ENCODE data around the gene CYP4F2. TPM values are rescaled to one million over a fixed set of nuclear protein-coding genes. Genes with fewer than 3 reads are reported as not detected.
"Not testable (repeated sequence)": the region's sequence is repeated elsewhere in the genome, so short reads cannot be mapped to it uniquely, and the experiment has no call there.

CYP4F2 gene
- total RNA-seq, 2 donors from 2014 or later = 0.43 TPM; not detected in 1

DNA sequence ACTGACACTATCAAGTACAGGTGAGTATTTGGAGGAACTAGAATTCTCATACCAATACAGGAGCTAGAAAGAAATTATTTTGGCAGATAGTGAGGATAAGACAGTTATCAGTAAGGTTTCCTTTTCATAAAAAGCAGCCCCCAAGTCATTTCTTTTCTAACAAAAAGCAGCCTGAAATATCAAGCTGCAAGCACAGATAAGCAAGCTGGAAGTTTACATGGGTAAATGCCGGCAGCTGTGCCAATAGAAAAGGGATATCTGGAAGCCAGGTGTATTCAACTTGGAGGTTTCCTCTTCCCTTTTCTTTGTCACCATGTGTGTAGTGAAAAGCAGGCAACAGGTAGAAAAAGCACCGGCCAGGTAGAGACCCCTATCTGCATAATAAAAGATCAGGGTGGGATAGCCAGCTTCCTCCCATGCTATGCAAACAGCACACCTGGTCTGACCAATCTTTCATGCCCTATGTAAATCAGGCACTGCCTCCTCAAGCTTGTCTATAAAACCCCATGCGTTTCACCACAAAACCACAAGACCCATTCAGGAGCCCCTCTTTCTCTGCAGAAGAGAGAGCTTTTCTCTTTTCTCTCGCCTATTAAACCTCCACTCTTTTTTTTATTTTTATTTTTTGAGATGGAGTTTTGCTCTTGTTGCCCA lies 22.9 kb downstream of the CYP4F2 start:
- DNase-seq (ENCODE audit: low spot score in 2 of 2) (no peak), ATAC-seq (no peak)
- no peaks in the 10 kb centered on the region for H3K9me3 Mint-ChIP-seq
- no peaks in the 10 kb centered on the region for H3K36me3 Mint-ChIP-seq
- H3K27ac Mint-ChIP-seq = no peak overlapping the region

DNA sequence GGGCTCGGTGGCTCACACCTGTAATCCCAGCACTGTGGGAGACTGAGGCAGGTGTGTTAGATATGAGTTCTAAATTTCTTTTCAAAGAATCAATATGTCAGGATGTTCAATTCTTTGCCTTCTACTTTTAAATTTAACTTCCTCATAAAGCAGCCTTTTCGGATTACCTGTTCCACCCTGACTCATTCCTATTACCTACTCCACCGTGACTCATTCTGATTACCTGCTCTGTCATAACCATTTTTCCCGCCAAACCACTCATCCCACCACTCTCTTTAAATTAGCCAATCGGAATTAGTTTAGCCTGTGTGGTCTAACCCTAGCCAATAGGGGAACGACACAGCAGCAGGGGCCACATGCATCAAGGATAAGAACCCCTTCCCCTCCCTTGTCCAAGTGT lies 24.1 kb downstream of the CYP4F2 start:
- not testable (repeated sequence) for H3K36me3 Mint-ChIP-seq; H3K9me3 Mint-ChIP-seq; H3K27ac Mint-ChIP-seq; DNase-seq (ENCODE audit: low spot score in 2 of 2); ATAC-seq

DNA sequence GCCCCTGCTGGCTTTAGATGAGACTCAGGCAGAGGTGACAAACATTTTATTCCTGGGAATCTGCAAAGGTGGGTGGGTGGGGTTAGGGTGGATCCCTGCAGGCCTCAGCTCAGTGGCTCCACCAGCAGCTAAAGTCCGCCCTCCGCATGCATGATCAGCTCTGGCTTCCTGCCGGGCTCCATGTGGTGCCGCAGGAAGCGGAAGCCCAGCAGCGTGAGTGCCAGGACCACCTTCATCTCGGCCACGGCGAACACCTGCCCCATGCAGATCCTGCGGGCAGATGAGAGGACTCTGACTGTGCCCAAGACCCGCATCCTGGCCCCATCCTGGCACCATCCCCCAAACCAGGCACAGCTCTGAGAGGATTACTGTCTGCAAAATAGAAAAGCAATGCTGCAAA lies 26.3 kb downstream of the CYP4F2 start:
- DNase-seq (ENCODE audit: low spot score in 2 of 2) (no peak), ATAC-seq (peak in 1 of 2 donors; percentile 56)
- no peak overlapping the region for H3K27ac Mint-ChIP-seq
- no peaks in the 10 kb centered on the region for H3K9me3 Mint-ChIP-seq
- no peaks in the 10 kb centered on the region for H3K36me3 Mint-ChIP-seq

DNA sequence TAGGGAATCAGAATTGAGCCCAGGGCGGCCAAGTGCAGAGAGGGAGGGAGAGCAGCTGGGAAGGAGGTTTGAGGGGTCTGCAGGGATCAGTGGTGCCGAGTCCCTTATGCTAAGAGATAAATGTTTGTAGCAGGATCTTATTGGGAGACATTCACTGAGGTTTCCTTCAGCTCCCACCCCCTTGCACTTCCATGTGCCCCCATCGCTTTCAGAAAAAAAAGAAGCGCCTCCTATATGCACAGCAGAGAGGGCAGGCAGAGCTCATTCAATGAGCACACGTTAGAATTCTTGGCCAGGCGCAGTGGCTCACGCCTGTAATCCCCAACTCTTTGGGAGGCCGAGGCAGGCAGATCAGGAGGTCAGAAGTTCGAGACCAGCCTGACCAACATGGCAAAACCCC lies 28.0 kb downstream of the CYP4F2 start:
- H3K9me3 Mint-ChIP-seq = no peaks in the 10 kb centered on the region
- ATAC-seq (no peak), DNase-seq (ENCODE audit: low spot score in 2 of 2) (no peak)
- no peaks in the 10 kb centered on the region for H3K36me3 Mint-ChIP-seq
- H3K27ac Mint-ChIP-seq = no peak overlapping the region

DNA sequence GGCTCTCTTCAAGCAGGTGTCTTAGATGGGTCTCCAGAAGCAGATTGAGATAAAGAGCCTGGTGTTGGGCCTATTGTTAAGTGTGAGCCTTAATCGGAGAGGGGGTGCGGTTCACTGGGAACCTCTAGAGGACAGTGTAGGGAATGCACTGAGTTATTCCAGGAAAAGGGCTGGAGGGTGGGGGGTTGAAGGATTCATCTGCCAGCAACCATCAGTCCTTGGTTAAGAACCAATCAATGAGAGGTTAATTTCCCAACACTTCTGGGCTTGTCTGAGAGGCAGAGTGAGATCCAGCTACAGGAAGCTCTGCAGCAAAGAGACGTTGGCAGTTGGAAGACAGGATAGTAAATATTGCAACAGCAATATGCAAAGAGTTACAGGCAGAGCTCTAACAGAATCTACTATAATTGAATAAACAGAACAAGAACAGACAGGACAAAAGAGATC lies 28.7 kb downstream of the CYP4F2 start:
- no peak overlapping the region for H3K27ac Mint-ChIP-seq
- H3K9me3 Mint-ChIP-seq = no peaks in the 10 kb centered on the region
- DNase-seq (ENCODE audit: low spot score in 2 of 2) (peak in 1 of 2 donors; percentile 6), ATAC-seq (peak; percentile 44 to 84)
- no peaks in the 10 kb centered on the region for H3K36me3 Mint-ChIP-seq

DNA sequence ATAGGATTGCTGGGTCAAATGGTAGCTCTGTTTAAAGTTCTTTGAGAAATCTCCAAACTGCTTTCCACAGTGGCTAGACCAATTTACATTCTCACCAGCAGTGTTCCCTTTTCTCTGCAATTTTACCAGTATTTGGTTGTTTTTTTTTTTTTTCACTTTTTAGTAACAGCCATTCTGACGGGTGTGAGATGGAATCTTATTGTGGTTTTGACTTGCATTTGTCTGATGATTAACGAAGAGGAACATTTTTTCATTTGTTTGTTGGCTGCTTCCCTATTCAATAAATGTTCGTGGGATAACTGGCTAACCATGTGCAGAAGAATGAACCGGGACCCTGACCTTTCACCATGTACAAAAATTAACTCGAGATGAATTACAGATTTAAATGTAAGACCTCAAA lies 31.2 kb downstream of the CYP4F2 start:
- Mint-ChIP-seq H3K36me3 (no peaks in the 10 kb centered on the region), H3K9me3 (no peaks in the 10 kb centered on the region), H3K27ac (no peak overlapping the region)
- DNase-seq (ENCODE audit: low spot score in 2 of 2) (no peak), ATAC-seq (no peak)

DNA sequence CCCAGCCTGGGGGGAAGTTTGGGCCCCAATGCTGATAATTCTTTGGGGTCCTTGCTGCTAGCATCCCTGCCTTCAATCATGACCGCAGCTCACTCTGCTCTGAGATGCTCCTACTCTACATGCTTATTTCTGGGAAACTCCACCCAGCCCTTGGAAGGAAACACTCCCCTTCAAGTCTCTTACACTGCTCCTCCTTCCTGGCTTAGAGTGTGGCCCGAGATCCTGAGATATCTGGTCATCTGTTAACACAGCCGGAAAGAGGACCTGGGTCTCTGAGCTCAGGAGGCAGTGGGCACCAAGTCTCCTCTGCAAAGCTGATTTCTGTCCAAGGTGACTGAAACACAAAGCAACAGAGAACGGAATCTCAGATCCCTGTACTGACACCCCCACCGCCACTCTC lies 33.0 kb downstream of the CYP4F2 start:
- ATAC-seq = no peak
- DNase-seq (ENCODE audit: low spot score in 2 of 2) = no peak
- Mint-ChIP-seq H3K9me3 (no peaks in the 10 kb centered on the region), H3K36me3 (no peaks in the 10 kb centered on the region), H3K27ac (no peak overlapping the region)

DNA sequence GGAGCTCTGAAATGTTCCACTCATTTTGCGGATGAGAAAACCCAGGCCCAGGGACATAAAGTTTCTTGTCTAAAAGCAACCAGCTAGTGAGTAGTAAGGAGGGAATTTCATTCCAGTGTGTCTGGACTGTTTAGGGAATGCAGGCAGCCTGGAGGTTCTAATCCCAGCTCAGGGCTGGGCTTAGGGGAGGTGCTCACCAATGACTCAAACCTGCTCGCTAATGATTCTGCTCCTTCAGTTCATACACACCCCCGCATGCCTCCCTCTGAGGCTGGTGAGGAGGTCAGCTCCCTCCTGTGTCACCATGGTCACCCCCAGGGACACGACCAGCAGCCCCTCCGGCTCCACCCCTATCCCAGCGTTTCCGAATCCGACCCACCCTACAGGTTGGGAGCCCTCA lies 34.6 kb downstream of the CYP4F2 start:
- DNase-seq (ENCODE audit: low spot score in 2 of 2) (no peak), ATAC-seq (no peak)
- Mint-ChIP-seq H3K9me3 (no peaks in the 10 kb centered on the region), H3K27ac (no peak overlapping the region), H3K36me3 (no peaks in the 10 kb centered on the region)

DNA sequence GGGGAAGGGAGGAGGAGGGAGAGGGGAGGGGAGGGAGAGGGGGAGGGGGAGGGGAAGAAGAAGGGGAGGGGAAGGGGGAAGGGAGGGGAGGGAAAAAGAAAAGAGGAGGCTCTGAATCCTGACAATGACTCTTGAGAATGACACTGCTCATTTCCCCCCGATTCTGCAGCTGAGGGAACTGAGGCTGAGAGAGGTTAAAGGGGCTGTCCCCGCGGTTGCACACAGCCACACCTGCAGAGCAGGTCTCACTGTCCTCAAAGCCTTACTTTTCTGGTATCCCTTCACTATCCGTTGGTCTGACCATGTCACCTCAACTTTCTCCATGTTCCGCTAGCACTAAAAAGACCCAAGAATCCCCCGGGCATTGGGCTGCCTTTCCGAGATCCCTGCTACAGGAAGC lies 35.4 kb downstream of the CYP4F2 start:
- H3K27ac Mint-ChIP-seq = no peak overlapping the region
- ATAC-seq (no peak), DNase-seq (ENCODE audit: low spot score in 2 of 2) (no peak)
- no peaks in the 10 kb centered on the region for H3K36me3 Mint-ChIP-seq
- no peaks in the 10 kb centered on the region for H3K9me3 Mint-ChIP-seq

DNA sequence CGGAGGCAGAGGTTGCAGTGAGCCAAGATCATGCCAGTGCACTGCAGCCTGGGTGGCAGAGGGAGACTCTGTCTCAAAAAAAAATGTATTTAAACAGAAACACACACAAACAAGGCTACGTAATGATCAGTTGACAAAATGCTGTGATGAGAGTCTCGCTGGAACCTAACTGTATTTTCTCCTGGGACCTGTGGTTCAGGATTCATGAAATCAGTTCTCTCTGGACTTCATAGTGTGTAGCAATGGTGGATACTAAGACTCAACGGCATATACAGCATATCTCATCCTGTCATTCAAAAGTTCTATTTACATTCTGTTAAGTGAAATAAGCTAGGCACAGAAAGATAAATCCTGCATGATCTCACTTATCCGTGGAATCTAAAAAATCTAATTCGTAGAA lies 37.4 kb downstream of the CYP4F2 start:
- H3K9me3 Mint-ChIP-seq = no peaks in the 10 kb centered on the region
- H3K27ac Mint-ChIP-seq = no peak overlapping the region
- H3K36me3 Mint-ChIP-seq = no peaks in the 10 kb centered on the region
- ATAC-seq = no peak
- DNase-seq (ENCODE audit: low spot score in 2 of 2) = no peak

DNA sequence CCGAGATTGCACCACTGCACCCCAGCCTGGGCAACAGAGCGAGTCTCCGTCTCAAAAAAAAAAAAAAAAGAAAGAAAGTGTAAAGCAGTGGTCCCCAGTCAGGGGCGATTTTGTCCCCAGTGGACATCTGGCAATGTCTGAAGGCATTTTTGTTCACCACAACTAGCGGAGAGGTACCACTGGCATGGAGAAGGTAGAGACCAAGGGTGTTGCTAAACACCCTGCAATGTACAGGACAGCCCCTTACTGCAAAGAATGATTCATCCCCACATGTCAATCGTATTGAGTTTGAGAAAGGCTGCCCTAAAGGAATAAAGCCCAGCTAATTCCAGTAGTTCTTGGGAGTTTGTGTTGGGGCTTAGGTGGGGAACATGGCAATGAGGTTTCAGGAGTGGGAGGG lies 38.7 kb downstream of the CYP4F2 start:
- ATAC-seq (no peak), DNase-seq (ENCODE audit: low spot score in 2 of 2) (no peak)
- Mint-ChIP-seq H3K9me3 (no peaks in the 10 kb centered on the region), H3K27ac (no peak overlapping the region), H3K36me3 (no peaks in the 10 kb centered on the region)

DNA sequence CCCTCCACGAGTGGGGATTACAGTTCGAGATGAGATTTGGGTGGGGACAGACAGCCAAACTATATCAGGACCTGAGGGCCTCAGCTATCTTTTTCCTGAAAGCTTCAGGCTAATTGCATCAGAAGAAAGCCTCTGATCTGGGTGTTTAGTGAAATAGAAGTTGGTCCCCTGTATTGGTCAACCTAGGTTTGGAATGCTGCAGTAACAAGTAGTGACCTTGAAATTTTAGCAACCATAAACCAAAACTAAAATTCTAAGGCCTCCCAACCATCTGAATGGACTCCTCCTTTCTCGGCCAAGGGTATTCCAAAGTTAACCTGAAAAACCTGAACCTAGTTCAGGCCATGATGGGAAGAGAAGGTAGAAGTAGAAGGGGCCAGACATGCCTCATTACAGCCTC lies 47.5 kb downstream of the CYP4F2 start:
- H3K27ac Mint-ChIP-seq = no peak overlapping the region
- ATAC-seq (no peak), DNase-seq (ENCODE audit: low spot score in 2 of 2) (no peak)
- no peaks in the 10 kb centered on the region for H3K36me3 Mint-ChIP-seq
- no peaks in the 10 kb centered on the region for H3K9me3 Mint-ChIP-seq

DNA sequence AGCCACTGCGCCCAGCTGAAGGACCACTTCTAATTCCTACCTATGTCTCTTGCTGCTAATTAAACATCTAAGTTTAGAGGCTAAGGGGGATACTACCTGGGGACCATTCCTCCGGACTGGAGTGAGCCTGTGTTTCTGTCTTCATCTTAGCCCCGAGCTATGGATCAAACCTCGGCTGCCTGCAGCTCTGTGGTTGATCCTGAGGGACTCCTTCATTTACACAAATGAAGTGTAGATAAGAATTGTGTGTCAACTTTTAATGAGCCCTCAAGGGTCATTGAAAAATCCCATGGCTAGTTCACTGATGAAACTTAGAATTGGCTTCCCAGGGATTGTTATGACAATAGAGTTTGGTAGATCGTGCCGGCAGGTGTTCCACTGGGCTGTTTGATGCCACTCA lies 51.0 kb downstream of the CYP4F2 start:
- Mint-ChIP-seq H3K36me3 (no peaks in the 10 kb centered on the region), H3K27ac (no peak overlapping the region), H3K9me3 (peaks cover 0 to 4% of the 10 kb centered on the region in 2 donors)
- ATAC-seq = no peak
- no peak for DNase-seq (ENCODE audit: low spot score in 2 of 2)

DNA sequence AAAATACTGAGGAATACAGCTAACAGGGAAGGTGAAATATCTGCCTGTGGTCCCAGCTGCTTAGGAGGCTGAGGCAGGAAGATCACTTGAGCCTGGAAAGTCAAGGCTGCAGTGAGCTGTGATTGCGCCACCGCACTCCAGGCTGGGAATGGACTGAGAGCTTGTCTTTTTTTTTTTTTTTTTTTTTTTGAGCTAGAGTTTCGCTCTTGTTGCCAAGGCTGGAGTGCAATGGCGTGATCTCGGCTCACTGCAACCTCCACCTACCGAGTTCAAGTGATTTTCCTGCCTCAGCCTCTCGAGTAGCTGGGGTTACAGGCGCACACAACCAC lies 54.0 kb downstream of the CYP4F2 start:
- H3K9me3 Mint-ChIP-seq, ATAC-seq, H3K36me3 Mint-ChIP-seq, H3K27ac Mint-ChIP-seq: not testable (repeated sequence)
- peak in 1 of 2 donors; percentile 28 for DNase-seq (ENCODE audit: low spot score in 2 of 2)

DNA sequence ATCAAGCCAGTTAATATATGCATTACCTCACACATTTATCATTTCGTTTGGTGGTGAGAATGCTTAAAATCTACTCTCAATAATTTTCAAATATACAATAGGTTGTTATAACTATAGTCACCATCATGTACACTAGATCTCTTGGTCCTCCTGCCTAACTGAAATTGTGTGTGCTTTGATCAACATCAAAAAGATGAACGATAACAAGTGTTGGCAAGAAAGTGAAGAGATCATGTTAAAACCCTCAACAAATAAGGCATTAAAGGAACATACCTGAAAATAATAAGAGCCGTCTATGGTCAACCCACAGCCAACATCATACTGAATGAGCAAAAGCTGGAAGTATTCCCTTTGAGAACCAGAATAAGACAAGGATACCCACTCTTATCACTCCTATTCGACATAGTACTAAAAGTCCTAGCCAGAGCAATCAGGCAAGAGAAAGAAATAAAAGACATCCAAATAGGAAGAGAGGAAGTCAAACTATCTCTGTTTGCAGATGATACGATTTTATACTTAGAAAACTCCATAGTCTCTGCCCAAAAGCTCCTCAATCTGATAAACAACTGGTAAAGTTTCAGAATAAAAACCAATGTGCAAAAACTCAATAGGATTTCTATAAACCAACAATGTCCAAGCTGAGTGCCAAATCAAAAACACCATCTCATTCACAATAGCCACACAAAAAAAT lies 54.5 kb downstream of the CYP4F2 start:
- Mint-ChIP-seq H3K36me3 (no peaks in the 10 kb centered on the region), H3K9me3 (peaks cover 0 to 4% of the 10 kb centered on the region in 2 donors), H3K27ac (no peak overlapping the region)
- ATAC-seq (no peak), DNase-seq (ENCODE audit: low spot score in 2 of 2) (no peak)

DNA sequence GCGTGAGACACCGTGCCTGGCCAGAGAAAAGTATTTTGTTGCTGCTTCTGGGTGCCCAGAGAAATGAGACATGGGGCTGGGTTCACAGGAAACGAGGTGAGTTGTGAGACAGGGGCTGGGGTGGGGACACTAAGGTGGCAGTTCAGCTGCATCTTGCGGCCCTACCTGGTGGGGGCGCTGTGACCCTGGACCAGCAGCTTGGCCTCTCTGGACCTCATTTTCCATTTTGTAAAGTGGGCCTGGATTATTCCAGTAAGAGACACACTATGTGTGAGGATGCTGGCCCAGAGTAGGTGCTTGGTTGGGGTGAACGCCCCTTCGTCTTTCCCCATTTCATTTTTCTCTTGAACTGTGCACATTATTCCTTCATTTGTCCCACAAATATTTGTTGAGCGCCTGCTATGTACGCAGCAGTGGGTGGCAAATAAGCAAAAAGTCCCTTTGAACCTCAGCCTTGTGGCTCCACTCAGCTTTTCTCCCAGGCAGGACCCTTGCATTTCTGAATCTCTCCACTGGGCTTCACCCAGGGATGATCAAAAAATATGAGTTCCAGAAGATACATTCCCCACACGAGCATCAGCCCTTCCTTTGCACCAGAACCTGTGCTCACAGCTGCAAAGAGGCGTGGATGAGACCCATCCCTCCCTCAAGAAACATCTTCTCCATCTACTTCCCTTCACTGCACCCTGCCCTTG lies 55.9 kb downstream of the CYP4F2 start:
- ATAC-seq = no peak
- Mint-ChIP-seq H3K27ac (no peak overlapping the region), H3K36me3 (no peaks in the 10 kb centered on the region), H3K9me3 (peaks cover 0 to 4% of the 10 kb centered on the region in 2 donors)
- DNase-seq (ENCODE audit: low spot score in 2 of 2) = peak; percentile 6 to 7

DNA sequence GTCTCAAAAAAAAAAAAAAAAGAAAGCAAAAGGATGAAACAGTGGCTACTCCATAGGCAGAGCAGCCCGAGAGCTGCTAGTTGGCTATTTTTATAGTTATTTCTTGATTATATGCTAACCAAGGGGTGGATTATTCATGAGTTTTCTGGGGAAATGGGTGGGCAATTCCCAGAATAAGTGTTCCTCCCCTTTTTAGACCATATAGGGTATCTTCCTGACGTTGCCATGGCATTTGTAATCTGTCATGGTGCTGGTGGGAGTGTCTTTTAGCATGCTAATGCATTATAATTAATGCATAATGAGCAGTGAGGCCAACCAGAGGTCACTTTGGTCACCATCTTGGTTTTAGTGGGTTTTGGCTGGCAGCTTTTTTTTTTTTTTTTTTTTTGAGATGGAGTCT lies 57.0 kb downstream of the CYP4F2 start:
- H3K9me3 Mint-ChIP-seq = peaks cover 2 to 4% of the 10 kb centered on the region in 2 donors
- DNase-seq (ENCODE audit: low spot score in 2 of 2) (no peak), ATAC-seq (no peak)
- H3K36me3 Mint-ChIP-seq = peaks cover 0 to 4% of the 10 kb centered on the region in 2 donors
- H3K27ac Mint-ChIP-seq = no peak overlapping the region

DNA sequence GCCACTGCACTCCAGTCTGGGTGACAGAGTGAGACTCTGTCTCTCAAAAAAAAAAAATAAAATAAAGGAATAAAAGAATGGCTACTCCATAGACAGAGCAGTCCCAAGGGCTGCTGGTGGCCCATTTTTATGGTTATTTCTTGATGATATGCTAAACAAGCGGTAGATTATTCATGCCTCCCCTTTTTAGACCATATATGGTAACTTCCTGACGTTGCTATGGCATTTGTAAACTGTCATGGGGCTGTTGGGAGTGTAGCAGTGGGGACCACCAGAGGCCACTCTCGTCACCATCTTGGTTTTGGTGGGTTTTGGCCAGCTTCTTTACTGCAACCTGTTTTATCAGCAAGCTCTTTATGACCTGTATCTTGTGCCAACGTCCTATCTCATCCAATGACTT lies 58.0 kb downstream of the CYP4F2 start:
- H3K27ac Mint-ChIP-seq; H3K36me3 Mint-ChIP-seq; ATAC-seq; DNase-seq (ENCODE audit: low spot score in 2 of 2); H3K9me3 Mint-ChIP-seq: not testable (repeated sequence)

Data from activated naive CD4-positive, alpha-beta T cell treated with anti-CD3 and anti-CD28 coated beads, Interleukin-2, amount 50 U/mL, for 72 hours (primary cell).